Fibroblast of pulmonary artery (primary cell): ENCODE measurements around the gene COPS6.

ENCODE experiments used
- DNase-seq: peaks from one replicate; pipeline ENCODE4 v3.0.0-alpha.2; 2010; ENCODE audit warnings: low read depth
- H3K4me3 ChIP-seq: replicated peaks from 2 replicates; pipeline ENCODE4 v1.5.1; 2011; ENCODE audit warnings: low read depth, mild to moderate bottlenecking, control low read depth, low read length, moderate library complexity
- TF ChIP-seq, protein P1 (sequence below): IDR thresholded peaks from 2 replicates; pipeline ENCODE4 v1.5.1; 2011; ENCODE audit warnings: mild to moderate bottlenecking, control low read depth, low read length, inconsistent platforms; ENCODE audit errors: missing control alignments

The COPS6 gene

DNA sequence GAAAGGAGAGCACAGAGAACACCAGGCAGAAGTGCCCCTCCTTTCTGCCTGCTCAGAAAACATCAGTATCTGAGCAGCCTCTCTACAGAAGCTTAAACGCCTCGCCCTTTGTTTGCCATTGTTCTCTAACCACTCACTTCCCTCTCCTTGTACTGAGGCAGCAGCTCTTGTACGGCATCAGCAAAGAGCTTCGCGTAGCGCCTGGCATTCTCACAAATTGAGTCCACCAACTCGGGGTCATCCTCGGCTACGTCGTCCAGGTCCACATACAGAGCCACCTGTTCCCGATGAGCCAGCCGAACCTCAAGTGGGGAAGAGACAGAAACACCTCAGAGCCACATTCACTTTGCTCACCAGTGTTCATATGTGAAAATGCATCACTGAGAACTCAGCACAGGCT lies 10.7 kb downstream of the COPS6 start:
- no peak for DNase-seq
- TF ChIP-seq, protein P1, sequence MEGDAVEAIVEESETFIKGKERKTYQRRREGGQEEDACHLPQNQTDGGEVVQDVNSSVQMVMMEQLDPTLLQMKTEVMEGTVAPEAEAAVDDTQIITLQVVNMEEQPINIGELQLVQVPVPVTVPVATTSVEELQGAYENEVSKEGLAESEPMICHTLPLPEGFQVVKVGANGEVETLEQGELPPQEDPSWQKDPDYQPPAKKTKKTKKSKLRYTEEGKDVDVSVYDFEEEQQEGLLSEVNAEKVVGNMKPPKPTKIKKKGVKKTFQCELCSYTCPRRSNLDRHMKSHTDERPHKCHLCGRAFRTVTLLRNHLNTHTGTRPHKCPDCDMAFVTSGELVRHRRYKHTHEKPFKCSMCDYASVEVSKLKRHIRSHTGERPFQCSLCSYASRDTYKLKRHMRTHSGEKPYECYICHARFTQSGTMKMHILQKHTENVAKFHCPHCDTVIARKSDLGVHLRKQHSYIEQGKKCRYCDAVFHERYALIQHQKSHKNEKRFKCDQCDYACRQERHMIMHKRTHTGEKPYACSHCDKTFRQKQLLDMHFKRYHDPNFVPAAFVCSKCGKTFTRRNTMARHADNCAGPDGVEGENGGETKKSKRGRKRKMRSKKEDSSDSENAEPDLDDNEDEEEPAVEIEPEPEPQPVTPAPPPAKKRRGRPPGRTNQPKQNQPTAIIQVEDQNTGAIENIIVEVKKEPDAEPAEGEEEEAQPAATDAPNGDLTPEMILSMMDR = no peak
- peak overlapping the region; percentile 87 for H3K4me3 ChIP-seq

DNA sequence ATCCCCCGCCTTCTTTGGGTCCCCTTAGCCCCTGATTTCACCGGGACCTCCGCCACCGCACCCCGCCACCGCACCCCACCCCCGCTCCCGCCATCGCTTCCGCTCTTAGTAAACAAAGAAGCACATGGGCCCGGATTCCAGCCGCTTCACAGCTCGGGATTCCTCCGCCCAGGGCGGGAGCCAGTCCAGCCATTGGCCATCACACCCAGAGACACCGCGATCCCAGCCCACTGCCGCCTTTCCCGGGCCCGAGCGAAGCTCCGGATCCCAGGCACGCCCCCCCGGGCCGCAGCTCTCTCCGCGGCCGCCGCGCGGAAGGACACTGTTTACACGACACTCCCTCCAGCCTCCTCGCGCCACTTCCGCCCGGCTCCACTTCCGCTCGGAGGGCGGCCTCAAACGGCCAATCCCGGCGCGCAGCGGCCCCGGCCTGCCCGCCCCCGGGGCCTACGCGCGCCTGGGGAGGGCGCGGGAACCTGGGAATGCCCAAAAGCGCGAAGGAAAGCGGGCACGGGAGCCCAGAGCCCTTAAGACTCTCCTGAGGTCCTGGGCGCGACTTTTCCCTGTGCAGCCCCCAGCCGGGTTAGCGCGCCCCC lies 11.7 kb downstream of the COPS6 start:
- DNase-seq = peak; percentile 99
- TF ChIP-seq, protein P1 = no peak
- H3K4me3 ChIP-seq = peak overlapping the region; percentile 87

DNA sequence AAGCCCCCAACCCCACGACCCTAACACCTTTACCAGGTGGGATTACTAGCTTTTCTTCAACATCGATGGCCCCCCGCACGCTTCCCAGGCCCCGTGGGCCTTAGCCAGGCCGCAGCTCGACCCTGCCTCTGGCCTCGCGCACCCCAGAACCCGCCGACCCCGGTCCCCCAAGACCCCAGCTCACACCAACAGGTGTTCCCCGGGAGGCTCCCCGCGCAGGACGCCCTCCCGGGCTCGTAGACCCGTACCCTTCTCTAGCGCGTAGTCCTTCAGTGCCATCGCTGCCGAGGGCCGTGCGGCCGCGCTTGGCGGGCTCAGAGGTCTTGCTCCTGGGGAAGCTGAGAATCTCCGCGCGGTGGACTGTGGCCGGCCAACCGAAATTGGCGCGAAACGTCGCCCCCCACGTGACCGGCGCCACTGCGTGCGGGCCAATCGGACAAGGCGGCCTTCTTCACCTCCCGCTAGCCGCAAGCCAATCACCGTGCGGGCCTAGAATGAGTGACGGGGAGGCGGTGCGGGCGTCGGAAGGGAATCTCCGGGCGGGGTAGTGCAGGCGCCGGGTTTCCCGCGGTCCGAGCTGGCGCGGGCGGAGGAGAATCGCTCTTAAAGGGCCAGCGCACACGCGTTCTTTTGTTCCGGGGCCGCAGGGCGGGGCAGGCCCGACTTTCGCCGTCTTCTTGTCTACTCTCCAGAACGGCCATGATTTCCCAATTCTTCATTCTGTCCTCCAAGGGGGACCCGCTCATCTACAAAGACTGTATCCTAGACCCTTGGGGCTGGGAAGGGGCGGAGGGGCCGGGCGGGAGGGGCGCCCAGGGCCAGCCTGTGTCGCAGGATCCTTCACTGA lies 12.5 kb downstream of the COPS6 start, which contains the start of the genes AP4M1 and MCM7:
Gene AP4M1 (plus strand): TSS at position 628 of the 847 bp plus-strand sequence. CDS start 72 bp downstream, at position 700.
Gene MCM7 (minus strand): TSS at position 382 of the 847 bp plus-strand sequence. CDS start 103 bp downstream, at position 279.
- TF ChIP-seq, protein P1 = no peak
- peak within 1 kb of the TSS; percentile 87 for H3K4me3 ChIP-seq

DNA sequence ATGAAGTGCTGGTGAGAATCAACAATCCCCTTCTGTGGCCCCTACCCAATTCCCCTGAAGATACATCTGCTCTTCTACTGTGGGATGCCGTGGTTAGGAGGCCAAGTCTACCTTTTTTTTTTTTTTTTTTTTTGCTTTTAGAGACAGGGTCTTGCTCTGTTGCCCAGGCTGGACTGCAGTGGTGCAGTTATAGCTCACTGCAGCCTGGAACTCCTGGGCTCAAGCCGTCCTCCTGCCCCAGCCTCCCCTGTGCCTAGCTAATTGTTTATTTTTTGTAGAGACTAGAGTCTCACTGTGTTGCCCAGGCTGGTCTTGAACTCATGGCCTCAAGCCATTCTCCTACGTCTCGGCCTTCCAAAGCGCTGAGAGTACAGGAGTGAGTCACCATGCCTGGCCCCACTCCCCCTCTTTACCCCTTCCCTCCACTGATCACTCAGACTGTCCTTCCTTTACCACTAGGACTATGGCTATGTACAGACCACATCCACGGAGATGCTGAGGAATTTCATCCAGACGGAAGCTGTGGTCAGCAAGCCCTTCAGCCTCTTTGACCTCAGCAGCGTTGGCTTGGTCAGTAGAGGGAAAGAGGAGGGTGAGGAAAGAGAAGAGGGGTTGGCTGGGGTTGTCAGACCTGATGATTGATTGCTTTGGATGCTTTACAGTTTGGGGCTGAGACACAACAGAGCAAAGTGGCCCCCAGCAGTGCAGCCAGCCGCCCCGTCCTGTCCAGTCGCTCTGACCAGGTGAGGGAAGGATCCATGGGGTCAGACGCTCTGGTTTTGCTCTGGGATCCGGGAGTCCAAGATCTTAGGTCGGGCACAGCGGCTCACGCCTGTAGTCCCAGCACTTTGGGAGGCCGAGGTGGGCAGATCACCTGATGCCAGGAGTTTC lies 14.4 kb downstream of the COPS6 start:
- TF ChIP-seq, protein P1 = no peak
- DNase-seq = peak; percentile 81
- no peak overlapping the region for H3K4me3 ChIP-seq

More for the DNA sequence above, 12.5 kb downstream of the COPS6 start, which contains the start of the genes AP4M1 and MCM7:
- DNase-seq = peak; percentile 99

DNA sequence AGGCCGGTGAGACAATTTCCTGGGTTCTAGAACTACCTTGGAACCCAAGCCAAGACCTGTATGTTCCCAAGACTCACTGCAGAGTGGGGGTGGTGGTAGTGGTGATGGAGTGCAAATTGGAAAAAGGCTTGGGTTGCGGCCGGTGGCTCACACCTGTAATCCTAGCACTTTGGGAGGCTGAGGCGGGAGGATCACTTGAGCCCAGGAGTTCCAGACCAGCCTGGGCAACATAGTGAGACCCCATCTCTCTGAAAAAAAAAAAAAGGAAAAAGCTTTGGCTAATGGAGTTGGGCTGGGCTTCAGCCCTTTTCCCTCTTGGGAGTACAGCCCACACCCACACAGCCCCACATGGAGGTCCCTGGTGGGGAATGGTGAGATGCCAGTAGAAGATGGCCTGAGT lies 16.8 kb downstream of the COPS6 start:
- TF ChIP-seq, protein P1 = no peak
- DNase-seq = no peak
- no peak overlapping the region for H3K4me3 ChIP-seq

DNA sequence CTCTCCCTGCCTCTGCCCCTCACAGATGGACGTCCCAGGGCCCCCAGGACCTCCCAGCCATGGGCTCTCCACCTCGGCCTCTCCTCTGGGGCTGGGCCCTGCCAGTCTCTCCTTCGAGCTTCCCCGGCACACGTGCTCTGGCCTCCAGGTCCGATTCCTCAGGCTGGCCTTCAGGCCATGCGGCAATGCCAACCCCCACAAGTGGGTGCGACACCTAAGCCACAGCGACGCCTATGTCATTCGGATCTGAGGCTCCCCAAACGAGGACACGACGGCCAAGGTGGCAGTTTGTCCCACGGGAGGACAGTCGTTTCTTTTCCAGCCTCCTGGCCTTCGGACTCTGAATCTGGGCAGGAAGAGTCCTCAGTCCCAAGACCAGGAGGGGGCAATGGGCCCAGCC lies 17.9 kb downstream of the COPS6 start:
- no peak for DNase-seq
- no peak overlapping the region for H3K4me3 ChIP-seq
- TF ChIP-seq, protein P1 = no peak
